Keratinocyte (primary cell): ENCODE data around the gene SUV39H1. TPM values are rescaled to one million over a fixed set of nuclear protein-coding genes. Genes with fewer than 3 reads are reported as not detected.

ENCODE experiments used
- DNase-seq: peaks from one replicate; pipeline ENCODE4 v3.0.0-alpha.2; 2011; ENCODE audit warnings: low read depth, missing footprints, low spot score
- FAIRE-seq: peaks from 2 replicates; lab custom pipeline; 2011; peaks lifted over from hg19 to GRCh38; lab: Jason Lieb, UNC
- H2AFZ ChIP-seq: 2 replicates; pipeline ENCODE4 v1.6.0; 2012; ENCODE audit warnings: low read length, control low read depth, inconsistent platforms; ENCODE audit not compliant: control insufficient read depth
- H3K27ac ChIP-seq: 2 replicates; pipeline ENCODE4 v1.5.1; 2011; ENCODE audit warnings: low read length; ENCODE audit not compliant: control insufficient read depth, insufficient read depth
- H3K27me3 ChIP-seq: 3 replicates; pipeline ENCODE4 v1.6.0; 2011; ENCODE audit warnings: low read length; ENCODE audit not compliant: control insufficient read depth, insufficient read depth; ENCODE audit errors: extremely low read depth
- H3K36me3 ChIP-seq, 2 experiments: 2 replicates in 1 of 2; 3 replicates in 1 of 2; pipeline ENCODE4 v1.5.1; 2011; ENCODE audit warnings: low read length in 2 of 2, mild to moderate bottlenecking in 1 of 2; ENCODE audit not compliant: control insufficient read depth in 2 of 2, insufficient read depth in 2 of 2; ENCODE audit errors: extremely low read depth in 1 of 2
- H3K4me1 ChIP-seq: 3 replicates; pipeline ENCODE4 v1.5.1; 2011; ENCODE audit warnings: low read length; ENCODE audit not compliant: control insufficient read depth, insufficient read depth; ENCODE audit errors: extremely low read depth
- H3K4me2 ChIP-seq: 3 replicates; pipeline ENCODE4 v1.6.0; 2011; ENCODE audit warnings: low read depth, low read length; ENCODE audit not compliant: control insufficient read depth, insufficient read depth; ENCODE audit errors: extremely low read depth
- H3K4me3 ChIP-seq, 3 experiments: fragments of 200-600 bp in 1 of 3; sonication (generic) in 1 of 3; 2 replicates in 2 of 3; 3 replicates in 1 of 3; pipeline ENCODE4 v1.5.1; 2011 to 2016; ENCODE audit warnings: low read length in 3 of 3, mild to moderate bottlenecking in 3 of 3, control low read depth in 2 of 3, inconsistent platforms in 1 of 3, low read depth in 1 of 3, mixed read lengths in 1 of 3, mixed run types in 1 of 3, moderate library complexity in 1 of 3; ENCODE audit not compliant: control insufficient read depth in 2 of 3, insufficient read depth in 2 of 3; ENCODE audit errors: extremely low read depth in 1 of 3
- H3K79me2 ChIP-seq: 2 replicates; pipeline ENCODE4 v1.6.0; 2012; ENCODE audit warnings: low read length; ENCODE audit not compliant: control insufficient read depth, insufficient read depth
- H3K9ac ChIP-seq: 3 replicates; pipeline ENCODE4 v1.6.0; 2011; ENCODE audit warnings: low read length; ENCODE audit not compliant: control insufficient read depth, insufficient read depth; ENCODE audit errors: extremely low read depth
- H3K9me1 ChIP-seq: 3 replicates; pipeline ENCODE4 v1.6.0; 2011; ENCODE audit warnings: low read length; ENCODE audit not compliant: control insufficient read depth, insufficient read depth; ENCODE audit errors: extremely low read depth
- H3K9me3 ChIP-seq: 2 replicates; pipeline ENCODE4 v1.5.1; 2012; ENCODE audit warnings: low read depth, low read length; ENCODE audit not compliant: control insufficient read depth
- H4K20me1 ChIP-seq: 3 replicates; pipeline ENCODE4 v1.6.0; 2011; ENCODE audit warnings: low read length; ENCODE audit not compliant: control insufficient read depth, insufficient read depth; ENCODE audit errors: extremely low read depth
- CTCF ChIP-seq, 3 experiments: IDR thresholded peaks in 1 of 3; conservative IDR thresholded peaks in 1 of 3; optimal IDR thresholded peaks in 1 of 3; 2 replicates in 2 of 3; 3 replicates in 1 of 3; pipeline versions ENCODE3 to v1.5.1; 2011; ENCODE audit warnings: low read length in 3 of 3, mild to moderate bottlenecking in 3 of 3, moderate library complexity in 2 of 3, control low read depth in 1 of 3, inconsistent platforms in 1 of 3; ENCODE audit not compliant: insufficient read depth in 2 of 3; ENCODE audit errors: extremely low read depth in 1 of 3
- EZH2 ChIP-seq: IDR thresholded peaks from one replicate; pipeline ENCODE4 v1.6.1; 2012; ENCODE audit warnings: inconsistent platforms, mild to moderate bottlenecking, low read length, moderate library complexity
- dilution Hi-C: fragments of 300-500 bp; cut with MboI; formaldehyde crosslinking; loops from one replicate; pipeline ENCODE4 v1.7.0; 2020; ENCODE audit warnings: low sequenced_read_pairs; ENCODE audit not compliant: extremely low pct_ligation_motif_present
- polyA plus RNA-seq, 5 experiments: library from polyadenylated mRNA; depleted of rRNA in 3 of 5; stranded (reverse) in 3 of 5; stranded (forward) in 1 of 5; unstranded in 1 of 5; fragments of >200 nt; gene quantifications; 1 replicate in 1 of 5; 2 replicates in 3 of 5; 3 replicates in 1 of 5; pipeline versions ENCODE4 v1.2.1 to v1.2.3, GENCODE V29; 2011 to 2012; ENCODE audit warnings: missing spikeins in 2 of 5, low read depth in 1 of 5, low replicate concordance in 1 of 5

The SUV39H1 gene
- polyA plus RNA-seq, 1 donor (not counting 4 experiments of a cell fraction or from before 2014, with no cell fraction given): 4.9 TPM

- no peak overlapping the region for H3K9ac ChIP-seq
- DNase-seq (no peak), FAIRE-seq (no peak)
- dilution Hi-C loops: no loop called here
- no peak overlapping the region for H3K4me3 ChIP-seq
- H3K27ac ChIP-seq: no peak overlapping the region
- H3K4me1 ChIP-seq: peaks cover 17% of the 10 kb centered on the region
- H3K27me3 ChIP-seq: no peaks in the 10 kb centered on the region
- TF ChIP-seq EZH2: no peak
- TF ChIP-seq CTCF (optimal IDR thresholded peaks at IDR 0.05 in 1 of 3, IDR thresholded peaks at IDR 0.05 in 1 of 3, conservative IDR thresholded peaks at IDR 0.05 in 1 of 3; ENCODE audit: extremely low read depth in 1 of 3, insufficient read depth in 2 of 3, low read length in 3 of 3): no peak
- no peaks in the 10 kb centered on the region for H3K9me3 ChIP-seq
- H3K79me2 ChIP-seq: peaks cover 31% of the 10 kb centered on the region
- H3K4me2 ChIP-seq: no peak overlapping the region
- H2AFZ ChIP-seq: no peak overlapping the region
- no peaks in the 10 kb centered on the region for H4K20me1 ChIP-seq
- H3K36me3 ChIP-seq: peaks cover 0 to 2% of the 10 kb centered on the region in 2 experiments
- H3K9me1 ChIP-seq: no peaks in the 10 kb centered on the region
These were observed 4.6 kb downstream of the SUV39H1 start for GRCh38 chrX:48700951-48701653.

- Histone ChIP-seq H3K4me3 (no peak overlapping the region), H3K4me1 (peaks cover 17% of the 10 kb centered on the region), H3K9ac (no peak overlapping the region), H3K27ac (no peak overlapping the region), H3K36me3 (peaks cover 0 to 2% of the 10 kb centered on the region in 2 experiments), H3K4me2 (no peak overlapping the region), H3K9me3 (no peaks in the 10 kb centered on the region), H3K27me3 (no peaks in the 10 kb centered on the region), H2AFZ (no peak overlapping the region), H3K9me1 (no peaks in the 10 kb centered on the region), H4K20me1 (no peaks in the 10 kb centered on the region), H3K79me2 (peaks cover 30% of the 10 kb centered on the region)
- FAIRE-seq (no peak), DNase-seq (no peak)
- dilution Hi-C loops: no loop called here
- TF ChIP-seq CTCF (optimal IDR thresholded peaks at IDR 0.05 in 1 of 3, IDR thresholded peaks at IDR 0.05 in 1 of 3, conservative IDR thresholded peaks at IDR 0.05 in 1 of 3; ENCODE audit: extremely low read depth in 1 of 3, insufficient read depth in 2 of 3, low read length in 3 of 3): no peak
These were observed 5.5 kb downstream of the SUV39H1 start for GRCh38 chrX:48702032-48702431.
